ENCODE results near the gene ACP7. TPM values are rescaled to one million over a fixed set of nuclear protein-coding genes. Genes with fewer than 3 reads are reported as not detected.
"Not testable (repeated sequence)": the region's sequence is repeated elsewhere in the genome, so short reads cannot be mapped to it uniquely, and the experiment has no call there.

The ACP7 gene
- polyA plus RNA-seq, 3 donors: 0.01 TPM; not detected in 2

DNA sequence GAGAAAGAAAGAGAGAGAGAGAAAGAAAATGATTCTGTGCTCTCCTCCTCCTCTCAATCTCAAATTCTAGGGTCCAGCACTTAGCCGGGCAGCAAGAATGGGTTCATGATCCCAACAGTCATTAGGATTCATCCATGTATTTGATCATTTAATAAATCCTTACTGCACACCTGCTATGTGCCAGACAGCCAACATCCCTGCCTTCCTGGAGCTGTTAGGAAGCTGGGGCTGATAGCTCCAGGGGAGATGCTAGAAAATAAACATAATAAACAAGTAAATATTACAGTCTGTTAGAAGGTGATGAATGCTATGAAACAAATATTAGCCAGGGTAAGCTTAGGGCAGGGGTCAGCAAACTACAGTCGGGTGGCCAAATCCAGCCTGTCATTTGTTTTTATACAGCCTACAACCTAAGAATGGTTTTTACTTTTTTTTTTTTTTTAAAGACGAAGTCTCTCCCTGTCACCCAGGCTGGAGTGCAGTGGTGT is 9.9 kb upstream of the ACP7 start:
- 54 to 58% (median 55%) methylated on average over 3 of the region's 3 CpGs for WGBS, 3 donors
- H3K27ac ChIP-seq (ENCODE audit: low read depth, low read length): no peak overlapping the region

DNA sequence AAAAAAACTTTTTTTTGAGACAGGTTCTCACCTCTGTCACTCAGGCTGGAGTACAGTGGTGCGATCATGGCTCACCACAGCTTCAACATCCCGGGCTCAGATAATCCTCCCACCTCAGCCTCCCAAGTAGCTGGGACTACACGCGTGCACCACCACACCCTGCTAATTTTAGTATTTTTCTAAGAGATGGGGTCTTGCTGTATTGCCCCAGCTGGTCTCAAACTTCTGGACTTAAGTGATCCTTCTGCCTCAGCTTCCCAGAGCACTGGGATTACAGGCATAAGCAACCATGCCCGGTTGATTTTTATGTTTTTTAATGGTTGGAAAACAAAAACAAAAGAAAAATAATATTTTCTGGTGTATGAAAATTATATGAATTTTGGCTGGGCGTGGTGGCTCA is 9.2 kb upstream of the ACP7 start:
- no peak overlapping the region for H3K27ac ChIP-seq (ENCODE audit: low read depth, low read length)
- WGBS, 3 donors: 88 to 94% (median 90%) methylated on average over 6 of the region's 6 CpGs

DNA sequence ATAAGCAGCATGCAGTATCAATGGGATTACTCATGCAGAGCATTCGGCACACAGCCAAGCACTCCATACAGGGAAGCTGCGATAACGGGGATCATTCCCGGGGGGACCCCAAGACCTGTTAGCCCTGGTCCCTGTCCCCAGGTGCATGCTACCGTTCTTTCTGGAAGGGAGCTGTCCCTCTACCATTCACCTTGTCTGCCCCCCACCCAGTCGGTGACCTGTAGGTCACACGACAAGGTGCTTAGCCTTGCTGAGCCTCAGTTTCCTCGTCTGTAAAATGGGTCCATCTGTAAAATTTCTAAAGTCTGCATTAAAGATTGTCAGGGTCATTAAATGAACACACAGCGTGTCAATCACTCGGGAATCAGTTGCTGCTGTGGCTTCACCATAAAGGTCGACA is 6.8 kb upstream of the ACP7 start:
- 84 to 90% (median 86%) methylated on average over 11 of the region's 11 CpGs for WGBS, 3 donors

DNA sequence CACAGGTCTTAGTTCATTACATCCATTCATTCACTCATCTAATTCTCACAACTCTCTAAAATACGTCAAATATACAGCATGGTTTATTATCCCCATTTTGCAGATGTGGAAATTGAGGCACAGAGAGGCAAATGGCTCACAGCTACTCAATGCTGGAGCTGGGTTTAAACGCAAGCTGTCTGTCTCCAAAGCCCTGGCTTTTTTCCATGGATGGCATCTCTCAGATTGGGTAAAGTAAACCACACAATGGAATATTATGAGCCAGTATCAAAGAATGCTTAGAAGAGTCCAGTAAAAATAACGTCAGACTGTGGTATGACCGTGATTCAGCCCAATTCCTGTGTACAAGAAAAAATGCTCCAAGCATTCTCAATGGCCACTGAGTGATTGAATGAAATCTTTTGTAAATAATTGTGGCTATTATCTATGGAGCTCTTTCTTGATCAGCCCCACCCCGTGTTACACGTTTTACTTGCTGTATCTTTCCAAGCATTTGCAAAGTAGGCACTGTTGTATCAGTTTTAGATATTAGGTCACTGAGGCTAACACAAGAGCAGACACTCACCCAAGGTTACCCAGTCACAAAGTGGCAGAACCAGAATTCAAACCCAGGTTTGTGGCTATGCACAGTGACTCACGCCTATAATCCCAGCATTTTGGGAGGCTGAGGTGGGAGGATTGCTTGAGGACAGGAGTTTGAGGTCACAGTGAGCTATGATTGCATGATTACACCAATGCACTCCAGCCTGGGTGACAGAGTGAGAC is 5.5 kb upstream of the ACP7 start:
- 52 to 68% (median 60%) methylated on average over 7 of the region's 7 CpGs for WGBS, 3 donors
- H3K27ac ChIP-seq (ENCODE audit: low read depth, low read length): no peak overlapping the region

More for the DNA sequence above, 6.8 kb upstream of the ACP7 start:
- no peak overlapping the region for H3K27ac ChIP-seq (ENCODE audit: low read depth, low read length)

DNA sequence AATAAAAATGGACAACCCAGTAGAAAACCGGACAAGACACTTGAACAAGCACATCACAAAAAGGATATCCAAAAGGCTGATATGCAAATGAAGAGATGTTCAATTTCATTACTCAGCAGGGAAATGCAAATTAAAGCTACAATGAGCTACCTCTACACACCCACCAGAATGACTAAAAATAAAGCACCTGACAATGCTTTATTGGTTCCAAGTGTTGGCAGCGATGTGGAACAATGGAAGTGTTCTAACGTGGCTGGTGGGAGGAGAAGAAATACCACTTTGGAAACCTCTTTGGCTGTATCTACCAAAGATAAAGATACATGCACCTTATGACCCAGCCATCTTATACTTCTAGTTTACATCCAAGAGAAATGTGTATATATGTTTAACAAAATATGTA is 3.7 kb upstream of the ACP7 start:
- no peak overlapping the region for H3K27ac ChIP-seq (ENCODE audit: low read depth, low read length)
- 58 to 60% (median 58%) methylated on average over 3 of the region's 3 CpGs for WGBS, 3 donors

DNA sequence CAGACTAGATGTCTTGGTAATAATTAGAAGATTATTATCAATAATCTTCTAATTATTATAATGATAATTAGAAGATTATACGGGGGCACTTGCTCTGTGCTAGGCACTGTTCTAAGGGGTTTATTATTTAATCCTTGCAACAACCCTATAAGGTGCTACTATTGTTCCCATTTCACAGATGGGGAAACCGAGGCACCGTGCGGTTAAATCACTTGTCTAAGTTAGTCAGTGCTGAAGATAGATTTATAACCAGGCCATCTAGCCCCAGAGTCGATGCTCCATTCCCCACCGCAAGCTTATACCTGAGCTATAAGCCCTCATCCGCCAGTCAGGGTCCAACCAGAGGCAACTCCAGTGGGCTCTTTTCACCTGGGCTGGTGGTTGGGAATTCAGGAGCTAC is 2.0 kb upstream of the ACP7 start:
- 85 to 90% (median 90%) methylated on average over 7 of the region's 7 CpGs for WGBS, 3 donors
- H3K27ac ChIP-seq (ENCODE audit: low read depth, low read length): no peak overlapping the region

DNA sequence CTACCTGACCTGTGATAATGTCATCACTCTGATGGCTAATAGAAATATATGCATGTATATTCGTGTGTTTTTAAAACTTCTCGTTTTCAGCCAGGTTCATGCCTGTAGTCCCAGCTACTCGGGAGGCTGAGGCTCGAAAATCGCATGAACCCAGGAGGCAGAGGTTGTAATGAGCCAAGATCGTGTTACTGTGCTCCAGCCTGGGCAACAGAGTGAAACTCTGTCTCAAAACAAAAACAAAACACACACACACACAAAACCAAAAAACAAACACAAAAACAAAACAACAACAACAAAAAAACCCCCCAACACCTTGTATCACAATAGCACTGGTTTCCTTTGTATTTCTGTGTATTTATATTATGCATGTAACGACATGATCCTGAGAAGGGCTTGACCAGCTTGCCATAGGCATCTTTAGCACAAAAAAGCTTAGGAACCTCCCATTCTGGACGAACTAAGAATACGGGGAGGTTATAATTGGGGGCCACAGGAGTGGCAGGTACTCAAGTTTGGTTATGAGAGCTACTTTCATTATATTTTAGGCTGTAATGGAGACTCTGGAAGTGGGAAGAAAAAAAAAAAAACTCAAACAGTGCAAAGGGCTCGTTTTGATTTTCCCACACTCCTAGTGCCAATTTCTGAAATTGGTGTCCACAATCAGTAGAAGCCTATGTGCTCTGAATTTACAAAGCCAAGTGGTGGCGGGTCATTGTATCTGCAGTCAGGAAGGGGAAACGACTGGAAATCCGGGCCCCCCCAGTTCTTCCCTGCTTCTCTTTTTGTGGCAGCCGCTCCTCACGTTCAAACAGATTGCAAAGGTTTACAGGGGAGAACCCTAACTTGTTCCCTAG is 1.2 kb upstream of the ACP7 start:
- no peak overlapping the region for H3K27ac ChIP-seq (ENCODE audit: low read depth, low read length)
- WGBS, 3 donors: 14 to 21% (median 15%) methylated on average over 15 of the region's 15 CpGs

DNA sequence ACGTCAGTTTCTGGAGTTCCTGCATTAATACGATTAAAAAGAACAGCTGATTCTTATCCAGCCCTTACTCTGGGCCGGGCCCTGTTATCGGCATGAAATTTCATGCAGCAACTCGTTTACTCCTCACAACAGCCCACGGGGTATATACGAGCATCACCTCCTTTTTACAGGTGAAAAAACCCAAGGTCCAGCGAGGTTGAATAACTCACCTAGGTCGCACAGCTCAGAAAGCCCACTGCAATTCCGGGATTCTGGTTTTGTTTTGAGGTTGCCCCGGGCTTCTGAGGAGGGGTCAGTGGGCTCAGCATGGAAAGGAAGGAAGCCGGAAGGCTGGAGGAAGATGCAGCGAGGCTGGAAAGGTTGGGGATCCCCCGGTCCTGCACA is 577 bp upstream of the ACP7 start:
- H3K27ac ChIP-seq (ENCODE audit: low read depth, low read length): no peak overlapping the region
- 2 to 6% (median 2%) methylated on average over 13 to 14 of the region's 14 CpGs for WGBS, 3 donors

DNA sequence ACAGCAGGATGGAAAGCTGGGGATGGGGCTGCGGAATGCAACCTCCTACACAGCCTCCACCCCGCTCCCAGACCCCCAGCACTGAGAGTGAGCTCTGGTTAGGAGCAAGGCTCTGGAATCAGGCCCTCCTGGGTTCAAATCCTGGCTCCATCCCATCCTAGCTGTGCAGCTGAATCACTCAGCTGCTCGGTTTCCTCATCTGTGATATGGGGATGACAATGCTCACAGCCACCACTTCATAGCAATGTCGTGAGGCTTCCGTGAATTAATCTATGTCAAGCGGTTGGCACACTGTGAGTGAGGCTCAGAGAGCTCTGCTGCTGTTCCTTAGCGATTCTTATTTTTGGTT is 538 bp downstream of the ACP7 start:
- 44 to 63% (median 60%) methylated on average over 7 of the region's 7 CpGs for WGBS, 3 donors
- H3K27ac ChIP-seq (ENCODE audit: low read depth, low read length): no peak overlapping the region

DNA sequence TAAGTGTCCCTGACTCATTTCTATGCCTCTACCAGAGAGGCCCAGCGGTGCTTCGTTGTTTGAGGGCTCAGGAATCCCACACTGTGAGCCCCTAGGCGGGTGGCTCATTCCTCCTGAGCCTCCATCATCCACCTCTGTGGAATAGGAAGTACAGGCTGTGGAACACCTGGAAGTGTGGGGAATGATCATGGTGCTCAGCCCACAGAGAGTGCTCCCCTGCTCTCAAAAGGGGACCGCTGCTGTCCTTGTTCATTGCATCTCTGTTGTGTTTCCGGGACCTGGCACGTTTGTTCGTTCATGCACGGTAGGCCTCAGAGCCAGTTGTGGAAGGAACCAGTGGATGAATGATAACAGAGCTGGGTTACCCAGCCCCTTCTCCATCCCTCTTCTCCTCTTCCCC is 1.2 kb downstream of the ACP7 start:
- WGBS, 3 donors: 74 to 87% (median 85%) methylated on average over 8 of the region's 8 CpGs
- no peak overlapping the region for H3K27ac ChIP-seq (ENCODE audit: low read depth, low read length)

DNA sequence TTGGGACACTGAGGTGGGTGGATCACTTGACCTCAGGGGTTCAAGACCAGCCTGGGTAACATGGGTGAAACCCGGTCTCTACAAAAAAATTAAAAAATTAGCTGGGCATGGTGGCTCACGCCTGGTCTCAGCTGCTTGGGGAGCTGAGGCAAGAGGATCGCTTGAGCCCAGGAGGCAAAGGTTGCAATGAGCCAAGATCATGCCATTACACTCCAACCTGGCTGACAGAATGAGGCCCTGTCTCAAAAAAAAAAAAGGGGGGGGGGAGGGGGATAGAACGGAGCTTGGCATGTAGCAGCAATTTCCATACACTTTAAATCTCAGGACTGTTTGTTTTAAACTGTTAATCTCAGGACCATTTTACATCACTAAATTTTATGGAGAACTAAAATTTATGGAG is 2.2 kb downstream of the ACP7 start:
- WGBS, 3 donors: 61 to 78% (median 77%) methylated on average over 4 of the region's 4 CpGs
- H3K27ac ChIP-seq (ENCODE audit: low read depth, low read length): no peak overlapping the region

DNA sequence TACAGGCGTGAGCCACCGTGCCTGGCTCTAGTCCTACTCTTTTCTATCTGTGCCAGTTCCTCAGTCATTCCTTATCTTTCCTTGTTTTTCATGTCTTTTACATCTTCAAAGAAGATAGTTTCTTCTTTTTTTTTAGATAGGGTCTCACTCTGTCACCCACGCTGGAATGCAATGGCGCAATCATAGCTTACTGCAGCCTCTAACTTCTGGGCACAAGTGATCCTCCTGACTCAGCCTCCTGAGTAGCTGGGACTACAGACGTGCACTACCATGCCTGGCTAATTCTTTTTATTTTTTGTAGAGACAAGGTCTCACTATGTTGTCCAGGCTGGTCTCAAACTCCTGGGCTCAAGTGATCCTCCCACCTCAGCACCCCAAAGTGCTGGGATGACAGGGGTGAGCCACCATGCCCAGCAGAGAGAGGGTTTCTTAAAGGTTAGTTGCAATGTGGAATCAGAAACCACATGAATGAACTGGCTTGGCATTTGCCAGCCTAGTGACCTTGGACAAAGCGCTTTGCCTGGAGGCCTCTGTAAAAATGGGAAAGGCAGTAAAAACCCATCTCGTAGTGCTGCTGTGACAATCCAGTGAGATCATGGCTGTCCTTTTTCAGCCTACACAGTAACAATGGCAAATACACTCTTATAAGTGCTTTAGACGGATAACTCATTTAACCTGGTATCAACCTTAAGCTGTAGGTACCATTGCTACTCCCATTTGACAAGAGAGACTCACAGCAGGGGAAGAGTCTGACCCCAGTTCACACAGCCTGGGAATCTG is 3.9 kb downstream of the ACP7 start:
- WGBS, 3 donors: 68 to 84% (median 79%) methylated on average over 8 of the region's 8 CpGs
- no peak overlapping the region for H3K27ac ChIP-seq (ENCODE audit: low read depth, low read length)

DNA sequence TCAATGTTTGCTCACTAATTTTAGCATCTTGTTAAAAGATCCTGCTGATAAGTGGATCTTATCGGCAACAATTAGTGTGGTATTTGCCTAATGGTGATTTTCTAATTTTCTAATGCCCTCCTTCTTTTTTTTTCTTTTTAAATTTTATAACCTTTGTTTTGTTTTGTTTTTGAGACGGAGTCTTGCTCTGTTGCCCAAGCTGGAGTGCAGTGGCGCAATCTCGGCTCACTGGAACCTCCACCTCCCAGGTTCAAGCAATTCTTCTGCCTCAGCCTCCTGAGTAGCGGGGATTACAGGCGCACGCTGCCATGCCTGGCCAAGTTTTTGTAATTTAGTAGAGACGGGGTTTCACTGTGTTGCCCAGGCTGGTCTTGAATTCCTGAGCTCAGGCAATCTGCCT is 5.8 kb downstream of the ACP7 start:
- not testable (repeated sequence) for H3K27ac ChIP-seq (ENCODE audit: low read depth, low read length)
- 77 to 86% (median 85%) methylated on average over 8 of the region's 8 CpGs for WGBS, 3 donors

DNA sequence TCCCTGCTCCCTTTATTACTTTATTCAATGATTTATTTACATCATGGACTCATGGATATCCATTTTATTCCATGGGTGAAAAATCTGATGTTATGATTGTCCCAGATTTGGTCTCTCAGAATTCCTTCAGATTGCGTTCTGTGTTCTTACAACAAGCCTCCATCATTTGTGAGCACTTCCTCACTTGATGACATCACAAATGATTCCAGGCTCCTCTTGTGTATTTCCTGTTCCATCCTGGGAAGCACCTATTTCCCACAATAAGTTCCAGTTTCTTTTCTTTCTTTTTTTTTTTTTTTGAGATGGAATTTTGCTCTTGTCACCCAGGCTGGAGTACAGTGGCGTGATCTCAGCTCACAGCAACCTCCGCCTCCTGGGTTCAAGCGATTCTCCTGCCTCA is 6.7 kb downstream of the ACP7 start:
- no peak overlapping the region for H3K27ac ChIP-seq (ENCODE audit: low read depth, low read length)
- WGBS, 3 donors: 88 to 90% (median 88%) methylated on average over 4 of the region's 4 CpGs

DNA sequence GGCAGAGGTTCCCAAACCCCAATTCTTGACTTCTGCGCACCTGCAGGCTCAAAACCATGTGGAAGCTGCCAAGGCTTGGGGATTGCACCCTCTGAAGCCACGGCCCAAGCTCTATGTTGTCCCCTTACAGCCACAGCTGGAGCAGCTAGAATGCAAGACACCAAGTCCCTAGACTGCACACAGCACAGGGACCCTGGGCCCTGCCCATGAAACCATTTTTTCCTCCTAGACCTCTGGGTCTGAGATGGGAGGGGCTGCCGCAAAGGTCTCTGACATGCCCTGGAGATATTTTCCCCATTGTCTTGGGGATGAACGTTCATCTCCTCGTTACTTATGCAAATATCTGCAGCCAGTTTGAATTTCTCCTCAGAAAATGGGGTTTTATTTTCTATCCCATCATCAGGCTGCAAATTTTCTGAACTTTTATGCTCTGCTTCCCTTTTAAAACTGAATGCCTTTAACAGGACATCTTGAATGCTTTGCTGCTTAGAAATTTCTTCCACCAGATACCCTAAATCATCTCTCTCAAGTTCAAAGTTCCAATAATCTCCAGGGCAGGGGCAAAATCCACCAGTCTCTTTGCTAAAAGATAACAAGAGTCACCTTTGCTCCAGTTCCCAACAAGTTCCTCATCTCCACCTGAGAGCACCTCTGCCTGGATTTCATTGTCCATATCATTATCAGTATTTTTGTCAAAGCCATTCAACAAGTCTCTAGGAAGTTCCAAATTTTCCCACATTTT is 11.8 kb downstream of the ACP7 start:
- 73 to 81% (median 80%) methylated on average over 5 of the region's 5 CpGs for WGBS, 3 donors
- H3K27ac ChIP-seq (ENCODE audit: low read depth, low read length): not testable (repeated sequence)

DNA sequence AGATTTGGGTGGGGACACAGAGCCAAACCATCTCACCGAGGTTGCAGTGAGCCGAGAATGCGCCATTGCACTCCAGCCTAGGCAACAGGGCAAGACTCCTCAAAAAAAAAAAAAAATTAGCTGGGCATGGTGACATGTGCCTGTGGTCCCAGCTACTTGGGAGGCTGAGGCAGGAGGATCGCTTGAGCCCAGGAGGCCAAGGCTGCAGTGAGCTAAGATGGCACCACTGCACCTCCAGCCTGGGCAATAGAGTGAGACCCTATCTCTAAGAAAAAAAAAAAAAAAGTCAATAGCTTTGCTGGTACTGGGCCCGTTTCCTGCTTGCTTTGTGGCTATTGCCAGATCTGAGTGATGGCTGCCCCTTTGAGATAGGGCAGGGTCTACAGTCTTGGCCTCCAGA is 13.1 kb downstream of the ACP7 start:
- H3K27ac ChIP-seq (ENCODE audit: low read depth, low read length): no peak overlapping the region
- WGBS, 3 donors: 50 to 92% (median 54%) methylated on average over 5 of the region's 5 CpGs

DNA sequence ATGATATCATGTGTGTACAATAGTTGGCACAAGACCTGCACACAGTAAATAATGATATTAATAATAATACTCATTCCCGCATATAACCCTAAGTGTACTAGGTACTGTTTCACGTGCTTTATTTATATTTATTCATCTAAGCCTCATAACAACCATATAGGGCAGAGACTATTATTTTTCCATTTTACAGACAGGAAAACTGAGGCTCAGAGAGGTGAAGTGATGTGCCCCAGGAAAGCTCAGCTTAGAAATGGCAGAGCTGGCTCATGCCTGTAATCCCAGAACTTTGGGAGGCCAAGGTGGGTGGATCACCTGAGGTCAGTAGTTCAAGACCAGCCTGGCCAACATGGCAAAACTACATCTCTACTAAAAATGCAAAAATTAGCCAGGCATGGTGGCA is 13.6 kb downstream of the ACP7 start:
- 57 to 82% (median 68%) methylated on average over 2 of the region's 2 CpGs for WGBS, 3 donors
- no peak overlapping the region for H3K27ac ChIP-seq (ENCODE audit: low read depth, low read length)

All from adipose tissue (tissue), 3 donors.